Measurements from ENCODE around the gene CCDC154.
"Not testable (repeated sequence)": the region's sequence is repeated elsewhere in the genome, so short reads cannot be mapped to it uniquely, and the experiment has no call there.

CCDC154 gene

DNA sequence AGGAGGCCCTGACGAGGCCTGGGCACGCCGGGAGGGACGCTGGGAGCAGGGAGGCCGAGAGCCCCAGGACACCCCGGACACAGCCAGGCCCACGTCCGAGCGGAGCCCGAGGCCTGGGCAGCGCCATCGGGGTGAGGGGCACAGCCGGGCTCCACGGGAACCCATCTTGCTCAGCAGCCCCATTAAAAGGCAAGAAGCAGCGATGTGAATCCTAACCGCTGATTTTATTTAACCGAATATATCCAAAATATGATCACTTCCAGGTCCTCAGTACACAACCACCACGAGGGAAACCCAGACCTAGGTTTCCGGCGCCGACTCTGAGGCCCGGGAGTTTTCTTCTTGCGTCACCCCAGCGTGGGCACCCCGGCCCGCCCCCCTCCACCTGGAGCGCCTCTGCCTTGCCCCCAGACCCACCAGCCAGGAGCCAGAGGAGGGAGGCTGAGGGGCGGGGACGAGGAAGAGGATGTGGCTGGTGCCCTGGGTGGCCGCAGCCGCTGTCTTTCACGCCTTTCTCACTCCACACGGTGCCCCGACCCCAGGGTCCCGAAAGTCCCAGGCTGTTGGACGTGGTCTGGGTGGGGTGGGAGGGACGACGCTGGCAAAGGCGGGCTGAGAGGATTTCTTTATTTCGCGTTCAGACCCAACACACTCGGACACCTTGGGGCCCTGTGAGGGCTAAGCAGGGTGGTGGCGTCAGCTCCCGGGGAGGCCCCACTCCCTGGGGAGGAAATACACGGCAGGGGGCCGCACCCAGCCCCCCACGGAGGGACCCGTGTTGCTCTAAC, 568 bp upstream of the CCDC154 start:
- in situ Hi-C loops (cut with HindIII; ENCODE audit: low pct_ligation_motif_present, low pct_unique_long_range_greater_than_20kb, low sequenced_read_pairs) = no loop called here
- no peak for DNase-seq

- DNase-seq = no peak
- in situ Hi-C loops (cut with HindIII; ENCODE audit: low pct_ligation_motif_present, low pct_unique_long_range_greater_than_20kb, low sequenced_read_pairs) = no loop called here
Measured at GRCh38 chr16:1443403-1443973, 868 bp downstream of the CCDC154 start.

DNA sequence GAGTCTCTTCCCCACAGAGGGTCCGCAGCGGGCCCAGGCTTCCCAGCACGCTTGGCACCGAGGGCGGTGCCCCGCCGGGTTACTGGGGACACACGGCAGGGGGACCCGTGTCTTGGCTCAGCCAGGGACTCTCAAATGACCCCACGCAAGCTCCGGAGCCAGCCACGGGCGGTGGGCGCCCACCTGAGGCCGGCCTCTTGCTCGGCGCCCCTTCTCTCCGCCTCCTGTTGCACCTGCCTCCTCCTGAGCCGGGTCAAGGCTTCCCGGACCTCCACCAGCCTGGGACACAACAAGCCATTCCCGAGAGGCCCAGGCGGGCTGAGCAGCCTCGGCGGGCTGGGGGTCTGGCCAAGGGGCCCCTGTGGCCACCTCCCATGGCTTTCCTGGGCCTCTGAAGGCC, 1.7 kb downstream of the CCDC154 start:
- DNase-seq = no peak
- in situ Hi-C loops (cut with HindIII; ENCODE audit: low pct_ligation_motif_present, low pct_unique_long_range_greater_than_20kb, low sequenced_read_pairs) = no loop called here

- in situ Hi-C loops (cut with HindIII; ENCODE audit: low pct_ligation_motif_present, low pct_unique_long_range_greater_than_20kb, low sequenced_read_pairs) = no loop called here
- no peak for DNase-seq
Measured at GRCh38 chr16:1441391-1441829, 2.9 kb downstream of the CCDC154 start.

DNA sequence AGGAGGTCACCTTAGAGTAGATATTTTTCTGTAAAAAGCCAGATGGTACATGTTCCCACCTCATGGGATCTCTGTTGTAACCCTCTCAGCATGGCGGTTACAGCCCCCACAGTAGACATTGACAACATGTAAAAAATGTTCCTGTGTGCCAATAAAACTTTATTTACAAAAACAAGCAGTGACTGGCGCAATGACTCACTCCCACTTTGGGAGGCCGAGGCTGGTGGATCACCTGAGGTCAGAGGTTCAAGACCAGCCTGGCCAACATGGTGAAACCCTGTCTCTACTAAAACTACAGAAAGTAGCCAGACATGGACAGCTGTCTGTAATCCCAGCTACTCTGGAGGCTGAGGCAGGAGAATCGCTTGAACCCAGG, 4.7 kb downstream of the CCDC154 start:
- DNase-seq = not testable (repeated sequence)
- in situ Hi-C loops (cut with HindIII; ENCODE audit: low pct_ligation_motif_present, low pct_unique_long_range_greater_than_20kb, low sequenced_read_pairs) = loop anchor here (10.0 kb wide), 1 partner anchor 45 kb away; the partner anchor contains the start of gene PTX4

DNA sequence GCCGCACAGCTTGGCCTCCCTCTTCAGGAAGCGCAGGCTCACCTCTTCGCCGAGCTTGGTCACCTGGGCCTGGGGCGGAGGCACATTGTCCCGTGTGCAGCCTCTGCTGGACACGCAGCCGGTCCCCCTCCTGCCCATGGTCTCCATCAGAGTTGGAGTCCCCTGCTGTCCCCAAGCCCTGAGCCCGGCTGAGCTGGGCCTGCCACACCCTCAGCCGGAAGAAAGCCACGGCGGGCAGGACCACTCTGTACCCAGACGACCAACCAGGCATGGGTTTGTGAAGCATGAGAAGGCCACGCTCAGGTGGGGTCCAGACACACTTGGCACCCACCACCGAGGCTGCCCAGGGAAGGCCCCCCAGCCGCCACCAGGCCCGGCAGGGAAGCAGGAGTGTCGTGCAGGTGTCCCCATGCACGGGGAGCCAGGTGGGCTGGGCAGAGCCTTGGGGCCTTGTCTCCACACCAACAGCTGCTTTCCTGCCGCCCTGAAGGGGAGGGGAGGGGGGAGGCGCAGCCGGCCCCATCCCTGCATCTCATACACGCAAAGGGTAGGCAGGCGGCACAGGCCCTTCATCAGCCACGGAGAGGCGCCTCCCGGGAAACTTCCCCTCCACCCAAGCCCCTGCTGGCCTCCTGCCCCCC, 5.2 kb downstream of the CCDC154 start:
- DNase-seq = no peak
- in situ Hi-C loops (cut with HindIII; ENCODE audit: low pct_ligation_motif_present, low pct_unique_long_range_greater_than_20kb, low sequenced_read_pairs) = loop anchor here (10.0 kb wide), 1 partner anchor 46 kb away; the partner anchor contains the start of gene PTX4

- in situ Hi-C loops (cut with HindIII; ENCODE audit: low pct_ligation_motif_present, low pct_unique_long_range_greater_than_20kb, low sequenced_read_pairs) = loop anchor here (10.0 kb wide), 1 partner anchor 46 kb away; the partner anchor contains the start of gene PTX4
- DNase-seq = no peak
Measured at GRCh38 chr16:1438229-1439057, 5.9 kb downstream of the CCDC154 start.

DNA sequence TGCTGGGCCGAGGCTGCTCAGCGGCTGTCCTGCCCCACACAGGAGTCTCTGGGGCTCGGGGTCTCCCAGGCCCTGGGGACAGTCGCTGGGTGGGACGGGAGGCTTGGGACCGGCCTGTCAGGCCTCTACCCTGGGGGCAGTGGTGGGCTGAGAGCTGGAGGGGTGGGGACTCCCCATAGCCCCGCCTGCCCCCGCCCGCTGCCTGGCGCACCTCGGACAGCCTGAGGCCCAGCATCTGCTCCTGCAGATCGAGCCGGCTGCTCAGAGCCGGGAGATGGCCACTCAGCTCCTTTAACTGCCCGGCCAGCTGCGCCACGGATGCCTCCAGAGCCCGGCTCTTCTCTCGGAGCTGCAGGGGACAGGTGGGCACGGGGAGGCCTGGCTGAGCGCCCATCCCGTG, 6.8 kb downstream of the CCDC154 start:
- no peak for DNase-seq
- in situ Hi-C loops (cut with HindIII; ENCODE audit: low pct_ligation_motif_present, low pct_unique_long_range_greater_than_20kb, low sequenced_read_pairs) = loop anchor here (10.0 kb wide), 1 partner anchor 47 kb away; the partner anchor contains the start of gene PTX4

- DNase-seq = no peak
- in situ Hi-C loops (cut with HindIII; ENCODE audit: low pct_ligation_motif_present, low pct_unique_long_range_greater_than_20kb, low sequenced_read_pairs) = loop anchor here (10.0 kb wide), 1 partner anchor 48 kb away; the partner anchor contains the start of gene PTX4
Measured at GRCh38 chr16:1436731-1437355, 7.5 kb downstream of the CCDC154 start.

- DNase-seq = no peak
- in situ Hi-C loops (cut with HindIII; ENCODE audit: low pct_ligation_motif_present, low pct_unique_long_range_greater_than_20kb, low sequenced_read_pairs) = loop anchor here (10.0 kb wide), 1 partner anchor 49 kb away; the partner anchor contains the start of gene PTX4
Measured at GRCh38 chr16:1435921-1436697, 8.2 kb downstream of the CCDC154 start.

- in situ Hi-C loops (cut with HindIII; ENCODE audit: low pct_ligation_motif_present, low pct_unique_long_range_greater_than_20kb, low sequenced_read_pairs) = loop anchor here (10.0 kb wide), 1 partner anchor 50 kb away; the partner anchor contains the start of gene PTX4
- DNase-seq = no peak
Measured at GRCh38 chr16:1434644-1435592, 9.4 kb downstream of the CCDC154 start.

DNA sequence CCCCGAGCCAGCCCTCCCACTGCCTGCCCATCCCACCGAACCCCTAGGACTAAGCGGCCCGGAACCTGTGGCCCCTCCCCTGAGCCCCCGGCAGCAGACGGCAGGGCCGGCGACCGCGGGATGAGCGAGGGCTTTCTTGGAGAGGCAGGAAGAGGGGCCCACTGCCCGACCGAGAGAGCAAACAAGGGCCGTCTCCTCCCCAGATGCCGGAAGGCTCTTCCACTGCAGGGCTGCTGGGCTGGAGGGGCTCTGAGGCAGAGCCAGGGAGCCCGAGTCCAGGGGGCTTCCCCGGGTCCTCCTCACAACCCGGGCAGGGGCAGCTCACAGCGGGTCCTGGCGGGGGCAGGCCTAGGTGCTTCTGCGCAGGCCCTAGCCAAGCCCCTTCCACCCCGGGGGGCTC, 10.6 kb downstream of the CCDC154 start:
- in situ Hi-C loops (cut with HindIII; ENCODE audit: low pct_ligation_motif_present, low pct_unique_long_range_greater_than_20kb, low sequenced_read_pairs) = loop anchor here (10.0 kb wide), 1 partner anchor 51 kb away; the partner anchor contains the start of gene PTX4
- no peak for DNase-seq

DNA sequence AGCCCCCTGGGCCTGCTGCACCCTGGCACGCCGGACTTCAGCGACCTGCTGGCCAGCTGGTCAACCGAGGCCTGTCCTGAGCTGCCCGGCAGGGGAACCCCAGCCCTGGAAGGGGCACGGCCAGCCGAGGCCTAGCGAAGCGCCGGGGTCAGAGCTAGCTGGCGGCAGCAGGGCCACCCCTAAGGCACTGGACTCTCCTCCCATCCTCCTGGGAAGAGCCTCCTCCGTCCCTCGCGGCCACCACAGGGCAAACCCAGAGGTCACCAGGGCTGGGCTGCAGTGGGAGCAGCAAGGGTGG, 11.1 kb downstream of the CCDC154 start:
- no peak for DNase-seq
- in situ Hi-C loops (cut with HindIII; ENCODE audit: low pct_ligation_motif_present, low pct_unique_long_range_greater_than_20kb, low sequenced_read_pairs) = loop anchor here (10.0 kb wide), 1 partner anchor 52 kb away; the partner anchor contains the start of gene PTX4

GRCh38 chr16:1432388-1433262, 11.7 kb downstream of the CCDC154 start:
- in situ Hi-C loops (cut with HindIII; ENCODE audit: low pct_ligation_motif_present, low pct_unique_long_range_greater_than_20kb, low sequenced_read_pairs) = loop anchor here (10.0 kb wide), 1 partner anchor 52 kb away; the partner anchor contains the start of gene PTX4

GRCh38 chr16:1431497-1432270, 12.7 kb downstream of the CCDC154 start:
- no peak for DNase-seq
- in situ Hi-C loops (cut with HindIII; ENCODE audit: low pct_ligation_motif_present, low pct_unique_long_range_greater_than_20kb, low sequenced_read_pairs) = loop anchor here (10.0 kb wide), 1 partner anchor 53 kb away; the partner anchor contains the start of gene PTX4

More at GRCh38 chr16:1432388-1433262, 11.7 kb downstream of the CCDC154 start:
- no peak for DNase-seq

Data from ACHN (cell line).